Frontal cortex (tissue), 4 donors: ENCODE results near the gene LIF. TPM values are rescaled to one million over a fixed set of nuclear protein-coding genes. Genes with fewer than 3 reads are reported as not detected.
A peak's percentile ranks its signal among the peaks of the same experiment; 100 is the strongest.
"Not testable (repeated sequence)": the region's sequence is repeated elsewhere in the genome, so short reads cannot be mapped to it uniquely, and the experiment has no call there.

ENCODE experiments used
- DNase-seq, 2 donors: peaks; one replicate each; pipeline ENCODE4 v3.0.0; 2012; ENCODE audit warnings: low spot score in 2 of 2
- FAIRE-seq: peaks from 2 replicates; lab custom pipeline; 2012; peaks lifted over from hg19 to GRCh38; lab: Jason Lieb, UNC
- total RNA-seq: library from RNA; depleted of rRNA; stranded (reverse); fragments of >200 nt; gene quantifications from one replicate; pipeline ENCODE4 v1.2.3, GENCODE V29; 2014
- donor health status: control.
- donor health status: control.
- donor health status: control.

LIF gene
- total RNA-seq, 1 donor from 2014 or later, result not detected

DNA sequence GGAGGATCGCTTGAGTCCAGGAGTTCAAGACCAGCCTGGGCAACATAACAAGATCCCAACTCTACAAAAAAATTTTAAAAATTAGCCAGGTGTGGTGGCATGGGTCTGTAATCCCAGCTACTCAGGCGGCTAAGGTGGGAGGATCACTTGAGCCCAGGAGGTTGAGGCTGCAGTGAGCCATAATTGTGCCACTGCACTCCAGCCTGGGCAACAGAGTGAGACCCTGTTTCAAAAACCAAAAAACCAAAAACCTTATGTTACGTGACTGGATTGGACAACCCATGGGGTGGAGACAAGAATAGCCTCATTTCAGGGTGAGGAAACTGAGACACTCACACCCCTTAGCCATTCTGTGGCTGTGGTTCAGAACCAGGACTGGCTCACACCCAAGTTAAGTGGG, 30.3 kb downstream of the LIF start:
- not testable (repeated sequence) for FAIRE-seq, DNase-seq

DNA sequence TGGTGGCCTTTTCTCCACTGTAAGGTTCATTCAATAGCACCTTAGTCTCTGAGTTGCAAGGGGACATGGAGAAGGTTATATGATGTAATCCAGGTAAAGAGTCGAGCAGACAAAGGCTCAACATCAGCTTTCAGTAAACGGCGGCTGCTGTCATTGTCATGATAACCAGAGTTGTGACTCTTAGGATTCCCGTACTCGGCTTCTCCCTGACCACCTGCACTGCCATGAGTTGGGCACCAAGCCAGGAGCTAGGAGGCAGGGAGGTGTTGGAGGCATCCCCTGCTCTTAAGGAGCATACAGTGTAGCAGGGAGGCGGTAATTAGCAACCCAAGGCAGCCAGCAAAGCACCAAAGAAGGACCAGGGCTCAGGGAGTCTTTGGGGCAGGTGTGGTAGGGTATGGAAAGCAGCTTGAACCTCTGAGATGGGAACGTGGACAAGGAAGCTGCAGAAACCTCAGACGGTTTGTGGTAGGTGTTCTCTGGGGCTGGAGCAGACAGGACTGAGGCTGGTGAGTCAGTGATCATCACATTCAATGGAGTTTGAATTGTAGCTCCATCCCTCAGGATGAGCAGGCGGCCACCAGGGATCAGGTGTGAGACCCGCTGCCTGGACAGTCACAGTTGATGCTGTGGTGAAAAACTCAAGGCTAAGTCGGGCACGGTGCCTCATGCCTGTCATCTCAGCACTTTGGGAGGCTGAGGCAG, 31.7 kb downstream of the LIF start:
- DNase-seq (no peak), FAIRE-seq (no peak)

DNA sequence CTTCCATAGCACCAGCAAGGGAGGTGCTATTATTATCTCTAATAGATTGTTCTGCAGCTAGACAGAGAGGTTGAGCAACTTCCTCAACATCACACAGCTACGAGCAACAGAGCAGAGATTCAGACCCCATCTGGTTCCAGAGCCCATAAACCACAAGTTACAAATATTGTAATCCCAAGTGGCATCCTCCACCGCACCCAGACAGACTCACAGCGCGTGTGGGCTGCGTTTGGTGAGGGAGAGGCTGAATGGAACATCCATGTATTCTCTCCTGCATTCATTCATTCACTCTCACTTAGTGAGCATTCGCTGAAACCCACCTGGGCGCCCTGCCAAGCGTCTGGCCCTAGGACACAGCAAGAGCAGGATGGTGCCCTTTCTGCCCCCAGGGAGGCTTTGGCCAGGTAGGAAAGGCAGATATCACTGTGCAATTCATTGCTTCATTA, 33.5 kb downstream of the LIF start:
- no peak for DNase-seq
- FAIRE-seq, result no peak

DNA sequence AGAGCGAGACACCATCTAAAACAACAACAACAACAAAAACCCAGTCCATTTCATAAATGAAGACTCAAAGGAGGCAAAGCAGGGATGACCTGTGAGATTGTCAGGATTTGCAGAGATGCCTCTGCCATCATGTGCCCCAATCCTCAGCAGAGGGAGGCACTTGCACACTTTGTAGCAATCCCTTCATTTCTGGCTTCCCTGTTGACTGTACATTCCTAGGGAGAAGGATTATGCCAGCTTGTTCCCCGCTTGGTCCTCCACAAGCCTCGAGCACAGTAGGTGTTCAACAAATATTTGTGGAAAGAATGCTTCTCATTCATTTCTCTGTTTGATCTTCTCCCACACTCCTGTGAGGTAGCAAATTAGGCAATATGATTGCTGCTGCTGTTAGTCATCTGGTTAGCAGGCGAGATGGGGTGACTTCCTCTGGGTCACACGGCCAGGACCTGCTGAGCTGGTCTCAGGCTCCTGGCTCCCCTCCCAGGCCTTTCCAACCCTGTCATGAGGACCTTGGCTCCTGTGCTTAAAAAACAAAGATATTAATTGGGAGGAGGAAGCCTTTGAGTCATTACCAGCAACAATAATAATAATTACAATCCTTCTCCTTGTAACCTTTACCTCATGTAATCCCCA, 34.1 kb downstream of the LIF start:
- FAIRE-seq (no peak), DNase-seq (no peak)

DNA sequence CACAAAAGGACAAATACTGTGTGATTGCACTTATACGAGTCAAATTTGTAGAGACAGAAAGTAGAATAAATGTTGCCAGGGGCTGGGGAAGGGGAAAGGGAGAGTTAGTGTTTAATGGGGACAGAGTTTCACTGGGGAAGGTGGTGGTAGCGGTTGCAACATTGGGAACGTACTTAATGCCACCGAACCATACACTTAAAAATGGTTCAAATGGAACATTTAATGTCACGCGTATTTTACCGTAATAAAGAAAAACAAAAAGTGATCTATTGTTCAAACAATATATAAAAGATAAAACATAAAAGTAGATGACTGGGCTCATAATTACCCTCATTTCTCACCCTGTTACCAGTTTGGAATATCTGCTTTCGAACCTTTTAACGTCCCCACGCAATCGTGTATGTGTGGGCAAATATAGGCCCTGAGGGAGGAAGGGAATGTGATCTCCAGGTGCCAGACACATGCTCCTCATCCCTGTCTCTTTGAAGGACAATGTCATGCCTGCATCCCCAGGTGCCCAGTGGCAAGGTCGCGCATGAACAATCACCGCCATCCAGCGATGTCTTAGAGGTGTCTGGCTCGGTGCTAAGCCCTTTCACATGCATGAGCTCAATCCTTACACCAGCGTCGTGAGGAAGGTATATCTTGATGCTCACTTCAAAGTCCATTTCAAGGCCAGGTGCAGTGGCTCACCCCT, 35.3 kb downstream of the LIF start:
- no peak for DNase-seq
- FAIRE-seq, result no peak

DNA sequence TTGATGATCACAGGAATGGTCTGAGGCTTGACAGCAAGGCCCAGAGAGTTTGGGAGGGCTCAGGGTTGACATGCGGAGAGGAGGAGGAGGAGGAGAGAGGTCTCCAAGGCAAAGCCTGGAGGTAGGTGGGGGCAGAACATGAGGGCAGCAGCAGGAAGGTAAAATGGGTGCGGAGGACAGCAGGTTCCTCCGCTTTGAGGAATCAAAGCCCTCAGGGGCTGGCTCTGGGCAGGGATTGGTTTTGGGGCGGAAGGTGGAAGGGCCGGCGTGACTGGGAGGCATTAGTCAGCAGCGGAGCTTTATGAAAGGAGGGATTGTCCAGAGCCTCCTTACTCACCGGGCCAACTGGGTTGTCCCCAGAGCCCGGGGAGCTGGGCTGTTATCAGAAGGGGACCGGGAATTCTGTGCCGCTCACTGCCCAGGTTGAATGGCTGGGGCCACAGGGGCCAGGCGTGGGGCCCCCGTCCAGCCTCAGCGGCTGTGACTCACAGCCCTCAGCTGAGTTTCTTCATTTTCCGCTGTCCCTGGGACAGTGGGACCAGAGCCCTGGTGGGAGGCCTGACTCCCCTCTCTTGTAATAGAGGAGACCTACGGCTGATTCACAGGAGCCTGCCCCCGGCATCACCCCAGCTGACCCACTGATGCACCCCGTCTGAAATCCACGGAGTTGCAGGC, 36.2 kb downstream of the LIF start:
- no peak for FAIRE-seq
- DNase-seq, result peak in 1 of 2 donors; percentile 73

DNA sequence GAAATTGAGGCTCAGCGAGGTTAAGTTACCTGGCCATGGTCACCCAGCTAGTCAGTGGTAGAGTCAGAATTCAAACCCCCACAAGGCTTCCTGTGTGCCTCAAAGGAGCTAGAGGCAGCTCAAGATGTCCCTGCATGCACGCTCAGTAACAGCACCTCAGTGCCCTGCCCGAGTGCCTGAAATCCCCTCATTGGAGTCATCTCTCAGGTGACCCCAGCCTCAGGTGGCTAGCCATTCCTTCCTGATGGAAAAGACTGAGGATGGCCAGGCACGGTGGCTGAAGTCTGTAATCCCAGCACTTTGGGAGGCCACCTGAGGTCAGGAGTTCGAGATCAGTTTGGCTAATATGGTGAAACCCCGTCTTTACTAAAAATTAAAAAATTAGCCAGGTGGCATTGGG, 36.9 kb downstream of the LIF start:
- FAIRE-seq (no peak), DNase-seq (no peak)

DNA sequence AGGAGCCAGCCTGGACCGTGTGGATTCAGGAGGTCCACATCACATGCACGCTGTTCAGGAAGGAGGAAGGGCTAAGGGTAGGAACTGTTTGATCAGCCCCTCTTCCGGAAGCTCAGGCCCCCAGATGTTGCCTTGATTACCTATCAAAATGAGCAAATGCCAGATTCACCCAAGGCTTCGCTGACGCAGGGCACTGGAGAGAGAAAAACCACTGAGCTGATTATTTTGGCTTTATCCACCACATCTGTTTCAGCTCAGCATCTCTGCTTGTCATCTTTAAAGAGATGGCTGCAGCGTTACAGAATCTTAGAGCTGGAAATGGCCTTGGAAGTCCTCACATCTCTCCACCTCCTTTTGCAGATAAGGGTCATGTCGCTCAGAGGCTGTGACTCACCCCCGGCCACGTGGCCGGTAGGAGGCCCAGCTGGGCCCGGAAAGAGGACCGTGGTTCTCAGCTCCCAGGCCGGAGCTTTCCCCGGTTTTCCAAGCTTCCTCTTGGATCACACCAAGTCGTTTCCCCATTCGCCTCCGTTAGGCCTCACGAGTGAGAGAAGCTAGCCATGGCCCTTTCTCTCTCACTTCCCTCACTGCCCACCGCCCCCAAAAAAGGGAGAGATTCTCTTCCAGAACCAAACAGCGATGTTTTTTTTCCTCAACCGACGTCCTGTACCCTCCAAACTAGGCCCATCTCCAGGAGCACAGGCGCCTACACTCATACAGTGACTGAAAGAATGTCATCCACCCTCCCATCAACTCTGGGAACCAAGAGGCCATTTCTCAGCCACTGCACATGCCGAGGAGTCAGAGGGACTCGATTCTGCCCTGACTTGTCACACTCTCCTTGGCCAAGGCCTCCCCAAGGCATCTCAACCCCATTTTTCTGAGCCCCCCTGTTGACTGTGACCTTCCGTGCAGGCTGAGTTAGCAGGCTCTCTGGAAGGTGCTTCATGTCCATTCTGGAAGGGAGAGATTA, 37.6 kb downstream of the LIF start:
- FAIRE-seq (no peak), DNase-seq (peak in 1 of 2 donors; percentile 42)

DNA sequence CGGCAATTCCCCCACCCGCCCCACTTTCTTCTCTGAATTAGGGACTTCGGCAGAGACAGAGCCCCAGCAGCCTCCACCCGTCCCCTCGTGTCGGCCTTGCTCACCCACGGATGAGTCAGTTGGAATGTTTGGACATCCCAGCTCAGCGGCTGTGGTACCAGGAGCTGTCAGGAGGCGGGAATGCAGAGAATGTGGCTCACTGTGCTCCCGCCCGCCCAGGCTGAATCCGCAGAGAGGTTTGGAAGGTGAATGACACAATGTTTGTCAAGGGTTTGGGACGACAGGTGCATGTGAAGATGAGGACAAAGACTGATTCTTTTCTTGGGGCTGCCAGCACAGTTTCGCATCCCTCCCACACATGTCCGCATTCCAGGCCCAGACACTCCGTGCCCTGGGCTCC, 39.6 kb downstream of the LIF start:
- DNase-seq, result peak in 1 of 2 donors; percentile 43
- FAIRE-seq, result no peak

DNA sequence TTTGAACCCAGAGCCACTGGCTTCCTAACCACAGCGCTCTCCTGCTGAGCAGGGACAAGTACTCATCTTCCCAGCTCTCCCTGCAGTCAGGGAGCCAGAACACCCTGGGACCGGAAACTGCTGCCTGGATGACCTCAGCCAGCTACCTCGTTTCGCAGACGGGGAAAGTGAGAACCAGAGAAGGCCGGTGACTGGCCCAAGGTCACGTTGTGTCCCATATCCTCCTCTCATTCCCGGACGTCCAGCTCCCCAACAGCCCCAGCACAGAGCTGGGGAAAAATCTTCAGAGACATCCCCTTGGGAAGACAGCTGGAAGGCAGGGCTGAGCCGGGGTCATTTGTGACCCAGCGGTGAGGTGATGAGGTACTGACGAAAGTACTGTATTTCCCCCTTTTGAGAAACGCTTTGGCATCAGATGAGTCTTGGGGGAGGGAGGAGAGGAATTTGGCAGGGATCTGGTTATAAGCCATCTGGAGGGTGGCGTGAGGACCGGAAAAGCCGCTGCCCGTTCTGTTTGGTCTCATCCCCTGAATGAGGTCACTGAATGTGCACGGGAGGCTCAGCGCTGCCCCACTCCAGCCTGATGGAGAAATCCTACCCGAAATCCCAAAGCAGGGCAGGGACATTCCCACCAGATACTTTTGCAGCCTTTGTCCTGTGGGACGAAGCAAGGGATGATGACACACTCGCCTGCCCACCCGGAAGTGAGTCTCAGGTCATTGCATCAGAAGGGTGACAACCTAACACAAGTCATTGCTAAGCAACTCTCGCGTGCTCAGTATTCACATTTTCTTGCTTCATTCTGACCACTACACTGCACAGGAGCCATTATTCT, 41.1 kb downstream of the LIF start:
- FAIRE-seq, result no peak
- DNase-seq, result peak in 1 of 2 donors; percentile 58

DNA sequence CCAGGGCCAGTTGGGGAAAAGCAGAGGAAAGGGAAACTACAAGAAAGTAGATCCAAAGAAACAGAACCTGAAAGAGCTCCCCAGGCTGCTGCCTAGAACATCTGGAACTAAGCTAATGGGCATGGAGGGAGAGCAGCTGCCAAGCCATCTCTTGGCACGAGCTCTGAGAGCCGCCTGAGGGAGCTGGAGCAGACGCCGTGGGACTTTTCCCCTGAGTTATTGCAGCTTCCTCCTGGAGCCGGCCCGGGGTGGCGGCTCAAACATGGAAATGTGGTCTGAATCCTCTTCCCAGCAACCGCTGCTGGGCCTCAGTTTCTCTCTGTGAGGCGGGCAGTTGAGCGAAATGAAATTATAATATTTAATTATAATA, 41.8 kb downstream of the LIF start:
- FAIRE-seq (no peak), DNase-seq (peak in 1 of 2 donors; percentile 46)

DNA sequence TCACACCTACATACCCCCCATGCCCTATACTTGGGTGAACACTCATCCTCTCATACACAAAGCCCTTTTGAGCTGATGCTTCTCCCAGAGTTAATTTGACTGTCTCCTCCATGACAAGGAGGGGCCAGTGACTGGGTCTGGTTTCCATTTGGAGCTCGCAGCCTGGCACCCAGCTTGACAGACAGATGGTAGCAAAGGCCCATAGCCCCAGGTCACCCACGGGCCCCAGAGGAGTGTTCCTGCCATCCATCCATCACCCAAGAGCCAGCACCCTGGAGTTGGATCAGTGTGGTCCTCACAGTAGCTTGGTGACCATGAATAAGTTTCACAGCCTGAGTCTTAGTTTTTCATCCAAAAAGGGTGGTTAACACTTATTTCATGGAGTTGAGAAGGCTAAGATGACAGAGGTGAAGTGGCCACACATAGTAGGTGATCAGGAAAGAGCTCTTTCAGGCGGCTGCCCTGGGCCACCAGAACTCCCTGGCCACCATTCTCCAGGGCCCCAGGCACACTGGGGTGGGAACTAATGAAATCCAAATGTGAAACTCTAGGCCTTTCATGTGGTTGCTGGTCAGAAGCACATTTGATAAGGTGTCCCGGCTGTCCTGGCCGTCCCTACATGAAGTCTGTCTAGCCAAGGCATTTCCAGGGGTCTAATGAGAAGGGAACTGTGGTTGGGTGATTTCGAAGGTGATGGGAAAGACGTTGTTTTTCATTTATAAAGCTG, 42.4 kb downstream of the LIF start:
- DNase-seq (no peak), FAIRE-seq (no peak)

DNA sequence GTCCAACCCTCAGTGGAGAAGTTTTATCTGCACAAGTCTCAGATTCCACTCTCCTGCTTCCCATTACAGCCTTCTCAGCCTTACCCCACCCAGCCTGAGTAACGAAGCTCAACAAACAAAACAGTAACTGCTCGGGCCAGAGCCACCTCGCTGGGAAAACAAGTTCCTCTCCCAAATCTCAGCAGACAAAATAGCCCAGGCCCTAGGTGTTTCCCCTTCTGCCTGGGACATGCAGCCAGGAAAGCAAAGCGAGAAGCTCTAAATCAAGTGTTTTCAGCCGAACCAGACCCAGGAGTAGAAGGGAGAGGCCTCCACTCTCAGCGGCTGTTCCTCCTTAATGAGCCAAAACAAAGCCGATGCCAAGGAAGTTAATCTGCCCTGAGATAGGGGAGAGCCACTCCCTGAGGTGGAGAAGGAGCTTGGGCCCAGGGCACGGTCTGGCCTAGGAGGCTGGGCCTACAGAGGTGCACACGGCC, 44.0 kb downstream of the LIF start:
- DNase-seq, result no peak
- FAIRE-seq, result no peak

DNA sequence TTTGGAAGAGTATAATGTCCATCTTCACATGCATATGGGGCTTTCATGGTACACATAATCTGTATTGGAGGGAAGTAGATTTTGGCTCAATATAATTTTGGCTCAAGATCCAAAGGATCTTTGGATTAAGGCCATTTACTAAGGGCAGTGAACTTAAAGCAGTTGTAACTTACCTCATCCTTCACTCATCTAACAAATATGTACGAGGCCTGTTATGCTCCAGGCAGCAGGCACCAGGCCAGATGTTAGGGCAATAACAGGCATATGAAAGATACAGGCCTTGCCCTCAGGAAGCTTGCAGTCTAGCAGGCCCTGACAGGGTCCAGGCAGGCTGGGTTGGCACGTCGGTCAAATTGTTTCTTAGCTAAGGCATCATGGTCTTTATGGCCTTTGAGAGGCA, 44.6 kb downstream of the LIF start:
- FAIRE-seq, result no peak
- no peak for DNase-seq

DNA sequence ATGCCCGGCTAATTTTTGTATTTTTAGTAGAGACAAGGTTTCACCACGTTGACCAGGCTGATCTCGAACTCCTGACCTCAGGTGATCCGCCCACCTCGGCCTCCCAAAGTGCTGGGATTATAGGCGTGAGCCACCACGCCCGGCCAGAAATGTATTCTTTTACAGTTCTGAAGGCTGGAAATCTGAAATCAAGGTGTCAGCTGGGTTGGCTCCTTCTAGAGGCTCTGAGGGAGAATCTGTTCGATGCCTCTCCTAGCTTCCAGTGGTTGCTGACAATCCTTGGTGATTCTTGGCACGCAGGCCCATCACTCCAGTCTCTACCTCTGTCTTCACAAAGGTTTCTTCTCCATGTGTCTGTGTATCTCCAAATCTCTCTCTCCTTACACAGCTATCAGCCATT, 45.7 kb downstream of the LIF start:
- DNase-seq, FAIRE-seq: not testable (repeated sequence)

DNA sequence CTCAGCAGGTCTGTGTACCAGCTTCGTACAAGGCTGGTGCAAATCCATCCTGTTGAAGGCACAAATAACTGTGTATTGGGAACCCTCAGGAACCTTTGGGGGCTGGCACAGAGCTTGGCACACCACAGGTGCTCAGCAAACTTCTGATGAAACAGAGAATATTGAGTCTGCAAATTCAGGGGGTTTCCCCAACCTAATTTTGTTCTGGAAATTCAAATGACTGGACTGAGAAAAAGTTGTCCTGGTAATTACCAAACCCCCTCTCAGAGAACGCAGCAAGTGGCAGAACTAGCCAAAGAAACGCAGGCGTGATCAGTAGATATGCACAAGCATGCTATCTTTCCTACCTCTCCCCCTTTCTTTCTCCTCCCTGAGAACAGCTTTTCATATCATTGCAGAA, 47.6 kb downstream of the LIF start:
- DNase-seq (no peak), FAIRE-seq (no peak)

DNA sequence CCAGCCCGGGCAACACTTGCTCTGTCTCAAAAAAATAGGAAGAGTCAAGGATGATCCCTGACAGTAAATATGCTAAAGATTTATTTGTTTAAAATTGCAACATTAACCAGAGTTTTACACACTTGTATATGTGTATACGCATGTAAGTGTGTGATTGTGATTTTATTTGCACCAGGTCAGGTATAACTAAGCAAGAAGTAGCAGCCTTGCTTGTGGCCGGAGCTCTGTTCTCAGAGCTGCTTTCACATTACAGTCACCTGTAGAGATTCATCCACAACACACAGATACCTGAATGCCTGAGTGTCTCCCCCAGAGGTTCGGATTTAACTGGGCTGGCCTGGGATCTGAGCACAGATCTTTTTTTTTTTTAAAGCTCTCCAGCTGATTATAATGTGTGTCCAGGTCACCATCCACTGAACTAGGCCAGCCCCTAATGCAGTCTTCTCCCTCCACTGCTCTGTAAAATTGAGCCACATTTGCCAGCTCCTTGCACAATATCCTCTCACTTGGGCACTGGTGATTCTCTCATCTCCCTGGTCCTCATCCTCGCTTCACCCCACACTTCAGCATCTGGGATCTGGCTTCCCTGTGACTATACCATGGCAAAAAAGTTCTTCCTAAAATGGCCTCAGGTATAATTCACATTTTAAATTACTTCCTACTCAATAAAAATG, 48.3 kb downstream of the LIF start:
- DNase-seq, result no peak
- FAIRE-seq, result no peak
